C4-2B (cell line): ENCODE results near the gene AGPS.

Experiments
- H3K27ac ChIP-seq: fragments of 450-650 bp; 2 replicates; pipeline ENCODE4 v1.5.1; 2017
- ZFX ChIP-seq: fragments of 450-650 bp; IDR thresholded peaks from 2 replicates; pipeline ENCODE4 v1.6.1; 2017
- TF ChIP-seq, protein P1 (sequence below): fragments of 450-650 bp; conservative IDR thresholded peaks from 2 replicates; pipeline ENCODE4 v1.5.1; 2017; ENCODE audit warnings: mild to moderate bottlenecking

Gene AGPS

DNA sequence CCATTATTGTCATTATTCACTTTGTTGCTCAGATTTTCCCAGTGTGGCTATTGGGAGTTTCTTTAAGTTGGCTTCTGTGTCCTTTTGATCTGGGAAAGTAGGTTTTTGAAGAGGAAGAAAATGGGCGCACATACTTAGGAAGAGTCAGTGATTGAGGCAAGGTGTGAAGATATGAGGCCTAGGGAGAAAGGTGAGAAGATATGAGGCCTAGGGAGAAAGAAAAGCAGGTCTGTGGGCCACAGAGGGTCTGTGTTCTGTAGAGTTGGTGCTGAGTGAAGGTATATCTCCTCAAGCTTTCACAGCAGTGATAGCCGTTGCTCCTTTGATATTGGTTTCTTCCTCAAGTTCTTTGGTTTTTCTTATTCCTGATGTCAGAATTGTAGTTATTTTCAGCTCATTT, 126.2 kb downstream of the AGPS start:
- H3K27ac ChIP-seq = no peak overlapping the region
- no peak for TF ChIP-seq ZFX
- TF ChIP-seq, protein P1, sequence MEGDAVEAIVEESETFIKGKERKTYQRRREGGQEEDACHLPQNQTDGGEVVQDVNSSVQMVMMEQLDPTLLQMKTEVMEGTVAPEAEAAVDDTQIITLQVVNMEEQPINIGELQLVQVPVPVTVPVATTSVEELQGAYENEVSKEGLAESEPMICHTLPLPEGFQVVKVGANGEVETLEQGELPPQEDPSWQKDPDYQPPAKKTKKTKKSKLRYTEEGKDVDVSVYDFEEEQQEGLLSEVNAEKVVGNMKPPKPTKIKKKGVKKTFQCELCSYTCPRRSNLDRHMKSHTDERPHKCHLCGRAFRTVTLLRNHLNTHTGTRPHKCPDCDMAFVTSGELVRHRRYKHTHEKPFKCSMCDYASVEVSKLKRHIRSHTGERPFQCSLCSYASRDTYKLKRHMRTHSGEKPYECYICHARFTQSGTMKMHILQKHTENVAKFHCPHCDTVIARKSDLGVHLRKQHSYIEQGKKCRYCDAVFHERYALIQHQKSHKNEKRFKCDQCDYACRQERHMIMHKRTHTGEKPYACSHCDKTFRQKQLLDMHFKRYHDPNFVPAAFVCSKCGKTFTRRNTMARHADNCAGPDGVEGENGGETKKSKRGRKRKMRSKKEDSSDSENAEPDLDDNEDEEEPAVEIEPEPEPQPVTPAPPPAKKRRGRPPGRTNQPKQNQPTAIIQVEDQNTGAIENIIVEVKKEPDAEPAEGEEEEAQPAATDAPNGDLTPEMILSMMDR = no peak

DNA sequence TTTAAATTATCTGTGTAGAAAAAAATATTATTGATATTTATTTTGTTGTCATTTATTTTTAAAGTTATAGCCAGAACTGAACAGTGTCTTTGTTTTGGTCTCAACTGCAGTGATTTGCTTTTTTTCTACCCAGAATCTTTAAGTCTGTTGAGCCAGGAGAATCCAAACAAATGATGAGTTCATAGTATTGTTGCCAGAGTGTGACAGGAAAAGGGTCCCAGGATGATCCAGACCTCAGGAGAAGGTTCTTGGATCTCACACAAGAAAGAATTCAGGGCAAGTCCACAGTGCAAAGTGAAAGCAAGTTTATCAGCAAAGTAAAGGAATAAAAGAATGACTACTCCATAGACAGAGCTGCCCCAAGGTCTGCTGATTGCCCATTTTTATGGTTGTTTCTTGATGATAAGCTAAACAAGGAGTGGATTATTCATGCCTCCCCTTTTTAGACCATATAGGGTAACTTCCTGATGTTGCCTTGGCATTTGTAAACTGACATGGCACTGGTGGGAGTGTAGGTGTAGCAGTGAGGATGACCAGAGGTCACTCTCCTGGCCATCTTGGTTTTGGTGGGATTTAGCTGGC, 127.1 kb downstream of the AGPS start:
- H3K27ac ChIP-seq = no peak overlapping the region
- TF ChIP-seq, protein P1 = no peak
- TF ChIP-seq ZFX = no peak

GRCh38 chr2:177520324-177520723, 127.8 kb downstream of the AGPS start:
- H3K27ac ChIP-seq = no peak overlapping the region

DNA sequence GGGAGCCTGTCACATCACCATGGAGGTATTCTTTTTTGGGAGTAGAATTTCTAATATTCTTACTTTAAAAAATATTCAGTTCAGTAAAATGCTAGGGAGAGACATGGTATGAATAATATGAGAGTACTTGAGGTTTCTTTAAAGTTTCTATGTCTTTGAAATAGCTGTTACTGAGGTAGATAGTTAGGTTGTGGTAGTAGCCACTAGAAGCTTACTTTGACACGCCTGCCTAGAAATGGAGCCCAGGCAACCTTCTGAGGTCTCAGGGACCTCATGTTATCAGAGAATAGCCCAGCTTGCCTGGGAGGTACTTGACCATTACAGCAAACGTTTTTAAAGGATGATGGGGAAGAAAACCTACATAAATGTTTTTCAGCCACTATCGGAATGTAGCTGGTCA, 131.2 kb downstream of the AGPS start:
- TF ChIP-seq, protein P1 = no peak
- TF ChIP-seq ZFX = no peak
- H3K27ac ChIP-seq = no peak overlapping the region

More at GRCh38 chr2:177520324-177520723, 127.8 kb downstream of the AGPS start:
- TF ChIP-seq, protein P1 = no peak
- TF ChIP-seq ZFX = no peak

DNA sequence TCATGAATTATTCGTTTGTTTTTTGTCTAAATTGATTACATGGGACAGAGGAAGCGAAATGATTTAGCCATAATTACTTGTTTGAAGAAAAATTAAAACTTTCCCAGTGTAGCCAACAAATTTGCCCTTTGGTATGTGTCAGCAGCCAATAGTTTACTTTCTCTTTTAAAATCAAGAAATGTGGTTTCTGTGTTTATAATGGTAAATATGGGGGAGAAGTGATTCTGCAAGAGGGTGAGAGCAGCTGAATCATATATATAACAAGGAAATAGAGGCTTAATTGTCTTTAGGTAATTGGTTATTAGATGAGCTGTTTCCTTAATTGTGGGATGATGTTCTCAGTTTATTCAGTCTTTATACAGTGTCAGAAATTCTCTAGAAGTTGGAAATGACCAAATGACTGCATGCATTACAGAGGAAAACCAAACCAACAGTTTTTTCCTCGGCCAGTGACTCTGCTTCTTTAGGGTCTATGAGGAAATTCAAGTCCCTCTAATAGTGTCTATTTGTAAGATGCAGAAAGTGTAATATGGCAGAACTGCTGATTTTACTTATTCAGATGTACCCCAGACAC, 132.9 kb downstream of the AGPS start:
- no peak overlapping the region for H3K27ac ChIP-seq
- TF ChIP-seq ZFX = no peak
- TF ChIP-seq, protein P1 = no peak

DNA sequence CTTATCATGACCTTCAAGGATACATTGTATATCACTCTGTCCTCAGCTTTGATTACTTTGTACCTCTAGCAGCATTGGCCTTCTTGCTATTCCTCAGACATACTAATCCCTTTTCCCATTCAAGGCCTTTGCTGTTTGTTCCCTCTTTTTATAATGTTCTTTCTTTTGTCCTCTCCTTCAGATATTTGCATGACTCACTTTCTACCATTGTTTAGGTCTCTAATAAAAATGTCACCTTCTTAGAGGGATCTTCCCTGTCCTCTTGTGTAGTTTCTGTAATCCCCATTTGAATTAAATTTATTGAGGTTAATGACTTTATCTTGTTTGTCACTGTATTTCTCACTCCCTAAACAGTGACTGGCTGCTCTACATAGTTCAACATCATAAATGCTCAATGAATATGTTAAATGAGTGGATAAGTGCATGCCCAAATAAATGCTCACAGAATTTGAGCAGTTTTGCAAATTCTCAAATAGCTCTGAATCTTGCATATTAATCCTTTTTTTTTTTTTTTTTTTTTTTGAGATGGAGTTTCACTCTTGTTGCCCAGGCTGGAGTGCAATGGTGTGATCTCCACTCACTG, 135.9 kb downstream of the AGPS start:
- no peak overlapping the region for H3K27ac ChIP-seq
- no peak for TF ChIP-seq ZFX
- TF ChIP-seq, protein P1 = no peak

DNA sequence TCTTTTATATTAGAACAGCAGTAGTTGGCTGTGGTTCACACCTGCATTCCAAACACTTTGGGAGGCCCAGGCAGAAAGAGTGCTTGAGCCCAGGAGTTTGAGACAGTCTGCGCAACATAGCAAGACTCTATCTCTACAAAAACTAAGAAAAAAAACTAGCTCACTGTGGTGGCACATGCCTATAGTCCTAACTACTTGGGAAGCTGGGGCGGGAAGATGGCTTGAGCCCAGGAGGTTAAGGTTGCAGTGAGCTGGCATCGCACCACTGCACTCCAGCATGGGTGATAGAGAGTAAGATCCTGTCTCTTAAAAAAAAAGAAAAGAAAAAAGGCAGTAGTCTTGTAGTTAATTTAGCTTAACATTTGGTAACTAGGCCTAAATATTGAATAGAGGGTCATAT, 136.6 kb downstream of the AGPS start:
- no peak for TF ChIP-seq ZFX
- TF ChIP-seq, protein P1 = no peak
- H3K27ac ChIP-seq = no peak overlapping the region
